ENCODE results near the gene SLC37A2. TPM values are rescaled to one million over a fixed set of nuclear protein-coding genes. Genes with fewer than 3 reads are reported as not detected.

SLC37A2 gene
- total RNA-seq, 1 donor from 2014 or later, result 1.3 TPM

DNA sequence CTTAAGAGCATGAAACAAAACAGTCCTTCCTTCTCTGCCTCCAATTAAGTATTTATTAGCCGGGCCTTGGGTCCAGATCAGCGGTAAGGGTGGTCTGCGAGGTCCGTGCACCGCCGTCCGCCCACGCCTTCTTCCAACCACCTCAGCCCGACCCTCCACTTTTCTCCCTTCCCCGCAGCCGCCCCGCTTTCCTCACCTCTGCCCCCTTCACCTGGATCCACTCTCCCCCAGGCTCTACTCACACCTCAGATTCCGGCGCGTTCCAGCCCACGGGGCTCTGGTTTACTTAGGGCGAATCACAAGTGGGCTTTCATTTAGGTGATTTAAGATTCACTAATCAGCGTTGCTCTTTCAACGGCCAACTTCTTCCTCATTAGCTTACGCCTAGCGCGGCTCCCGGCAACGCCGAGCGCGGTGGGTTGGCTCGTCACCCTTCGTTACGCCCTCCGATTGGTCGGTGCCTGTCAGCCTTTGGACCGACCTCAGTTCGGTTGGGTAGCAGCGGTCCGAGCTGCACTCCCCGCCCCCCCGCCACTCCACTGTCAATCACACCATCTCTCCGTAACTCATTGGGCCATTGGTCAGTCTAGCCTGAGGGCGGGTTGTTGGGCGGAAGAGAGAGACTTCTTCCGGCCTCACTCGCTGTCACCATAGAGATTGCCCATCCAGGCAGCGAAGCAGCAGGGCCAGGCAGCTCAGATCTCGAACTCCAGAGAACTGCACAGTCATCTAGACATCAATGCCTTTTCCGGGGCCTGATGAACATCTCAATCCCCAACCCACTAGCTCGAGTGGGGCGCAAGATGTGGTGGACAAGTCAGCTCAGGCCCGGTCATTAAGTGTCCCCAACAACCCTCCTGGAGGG lies 48.5 kb downstream of the SLC37A2 start, which contains the start of gene TMEM218:
TSS of gene TMEM218 (minus strand) at position 284 of the 865 bp plus-strand sequence. CDS start 9,385 bp downstream, outside the sequence.
- H3K4me3 Mint-ChIP-seq (ENCODE audit: unreplicated experiment), result peak within 1 kb of the TSS; percentile 100
- Histone ChIP-seq H3K79me2 (ENCODE audit: insufficient read depth, low read length) (peaks cover 10% of the 10 kb centered on the region), H3K4me3 (ENCODE audit: insufficient read depth, low read depth, low read length) (peak within 1 kb of the TSS; percentile 98), H4K20me1 (ENCODE audit: insufficient read depth, low read length) (no peaks in the 10 kb centered on the region), H3K27ac (ENCODE audit: low read depth, low read length) (peak within 1 kb of the TSS; percentile 79), H3K4me2 (ENCODE audit: low read length) (peak within 1 kb of the TSS; percentile 100), H3K4me1 (ENCODE audit: insufficient read depth, low read length) (peaks cover 13% of the 10 kb centered on the region), H2AFZ (ENCODE audit: low read depth, low read length) (peak within 1 kb of the TSS; percentile 97), H3K9me3 (ENCODE audit: insufficient read depth, low read depth, low read length) (no peaks in the 10 kb centered on the region), H3K27me3 (ENCODE audit: insufficient read depth, low read length) (no peaks in the 10 kb centered on the region), H3K36me3 (ENCODE audit: insufficient read depth, low read length) (no peaks in the 10 kb centered on the region), H3K9ac (ENCODE audit: low read length) (peak within 1 kb of the TSS; percentile 93)
- peak; percentile 97 for DNase-seq (ENCODE audit: low read depth)
- H3K9me3 Mint-ChIP-seq (ENCODE audit: unreplicated experiment), result no peaks in the 10 kb centered on the region
- FAIRE-seq, result peak; percentile 89
- H3K36me3 Mint-ChIP-seq (ENCODE audit: low read depth, unreplicated experiment), result no peaks in the 10 kb centered on the region
- H3K27me3 Mint-ChIP-seq (ENCODE audit: low read depth, unreplicated experiment), result no peaks in the 10 kb centered on the region
- TF ChIP-seq, protein P1, sequence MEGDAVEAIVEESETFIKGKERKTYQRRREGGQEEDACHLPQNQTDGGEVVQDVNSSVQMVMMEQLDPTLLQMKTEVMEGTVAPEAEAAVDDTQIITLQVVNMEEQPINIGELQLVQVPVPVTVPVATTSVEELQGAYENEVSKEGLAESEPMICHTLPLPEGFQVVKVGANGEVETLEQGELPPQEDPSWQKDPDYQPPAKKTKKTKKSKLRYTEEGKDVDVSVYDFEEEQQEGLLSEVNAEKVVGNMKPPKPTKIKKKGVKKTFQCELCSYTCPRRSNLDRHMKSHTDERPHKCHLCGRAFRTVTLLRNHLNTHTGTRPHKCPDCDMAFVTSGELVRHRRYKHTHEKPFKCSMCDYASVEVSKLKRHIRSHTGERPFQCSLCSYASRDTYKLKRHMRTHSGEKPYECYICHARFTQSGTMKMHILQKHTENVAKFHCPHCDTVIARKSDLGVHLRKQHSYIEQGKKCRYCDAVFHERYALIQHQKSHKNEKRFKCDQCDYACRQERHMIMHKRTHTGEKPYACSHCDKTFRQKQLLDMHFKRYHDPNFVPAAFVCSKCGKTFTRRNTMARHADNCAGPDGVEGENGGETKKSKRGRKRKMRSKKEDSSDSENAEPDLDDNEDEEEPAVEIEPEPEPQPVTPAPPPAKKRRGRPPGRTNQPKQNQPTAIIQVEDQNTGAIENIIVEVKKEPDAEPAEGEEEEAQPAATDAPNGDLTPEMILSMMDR (IDR thresholded peaks at IDR 0.05; ENCODE audit: insufficient read depth, low read depth, low read length), result no peak
- TF ChIP-seq EZH2 (IDR thresholded peaks at IDR 0.05; ENCODE audit: insufficient read depth, low read length), result no peak
- peaks cover 6% of the 10 kb centered on the region for H3K4me1 Mint-ChIP-seq (ENCODE audit: low read depth, unreplicated experiment)
- H3K27ac Mint-ChIP-seq (ENCODE audit: unreplicated experiment), result peak within 1 kb of the TSS; percentile 93

DNA sequence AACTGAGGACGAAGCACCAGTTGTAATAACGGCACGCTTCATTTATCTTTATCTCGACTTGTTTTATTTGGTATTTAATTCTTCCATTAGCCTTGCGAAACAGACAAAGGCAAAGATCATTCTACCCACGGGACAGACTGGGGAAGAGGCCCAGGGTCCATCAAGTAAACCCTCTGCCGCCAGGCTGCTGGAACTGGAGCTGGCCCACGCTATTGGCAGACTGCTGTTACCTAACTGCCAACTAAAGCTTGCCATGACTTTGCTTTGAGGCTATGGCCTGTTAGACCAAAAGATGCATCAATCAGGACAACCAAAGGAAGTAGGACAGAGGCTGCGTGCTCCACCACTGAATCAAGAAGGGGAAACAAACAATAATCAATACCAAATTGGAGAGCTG lies 49.1 kb downstream of the SLC37A2 start:
- TF ChIP-seq, protein P1 (IDR thresholded peaks at IDR 0.05; ENCODE audit: insufficient read depth, low read depth, low read length), result no peak
- no peak for TF ChIP-seq EZH2 (IDR thresholded peaks at IDR 0.05; ENCODE audit: insufficient read depth, low read length)

More for the DNA sequence above, 49.1 kb downstream of the SLC37A2 start:
- peaks cover 10% of the 10 kb centered on the region for H3K79me2 ChIP-seq (ENCODE audit: insufficient read depth, low read length)
- H3K27ac ChIP-seq (ENCODE audit: low read depth, low read length), result peak overlapping the region; percentile 55
- H3K27ac Mint-ChIP-seq (ENCODE audit: unreplicated experiment), result peak overlapping the region; percentile 93
- H3K9me3 ChIP-seq (ENCODE audit: insufficient read depth, low read depth, low read length), result no peaks in the 10 kb centered on the region
- H3K4me3 Mint-ChIP-seq (ENCODE audit: unreplicated experiment), result peak overlapping the region; percentile 100
- H3K4me3 ChIP-seq (ENCODE audit: insufficient read depth, low read depth, low read length), result peak overlapping the region; percentile 51
- H3K27me3 ChIP-seq (ENCODE audit: insufficient read depth, low read length), result no peaks in the 10 kb centered on the region
- no peaks in the 10 kb centered on the region for H3K9me3 Mint-ChIP-seq (ENCODE audit: unreplicated experiment)
- H4K20me1 ChIP-seq (ENCODE audit: insufficient read depth, low read length), result no peaks in the 10 kb centered on the region
- no peaks in the 10 kb centered on the region for H3K36me3 ChIP-seq (ENCODE audit: insufficient read depth, low read length)
- peak overlapping the region; percentile 100 for H3K4me2 ChIP-seq (ENCODE audit: low read length)
- no peaks in the 10 kb centered on the region for H3K36me3 Mint-ChIP-seq (ENCODE audit: low read depth, unreplicated experiment)
- FAIRE-seq (no peak), DNase-seq (ENCODE audit: low read depth) (no peak)
- H3K4me1 Mint-ChIP-seq (ENCODE audit: low read depth, unreplicated experiment), result peaks cover 6% of the 10 kb centered on the region
- peak overlapping the region; percentile 62 for H3K9ac ChIP-seq (ENCODE audit: low read length)
- no peaks in the 10 kb centered on the region for H3K27me3 Mint-ChIP-seq (ENCODE audit: low read depth, unreplicated experiment)
- H2AFZ ChIP-seq (ENCODE audit: low read depth, low read length), result peak overlapping the region; percentile 93
- H3K4me1 ChIP-seq (ENCODE audit: insufficient read depth, low read length), result peaks cover 13% of the 10 kb centered on the region
